ENCODE results near the gene LRRTM2. TPM values are rescaled to one million over a fixed set of nuclear protein-coding genes. Genes with fewer than 3 reads are reported as not detected.

The LRRTM2 gene
- polyA plus RNA-seq, 2 of the 4 experiments (the other 2 are of a cell fraction) = not detected

DNA sequence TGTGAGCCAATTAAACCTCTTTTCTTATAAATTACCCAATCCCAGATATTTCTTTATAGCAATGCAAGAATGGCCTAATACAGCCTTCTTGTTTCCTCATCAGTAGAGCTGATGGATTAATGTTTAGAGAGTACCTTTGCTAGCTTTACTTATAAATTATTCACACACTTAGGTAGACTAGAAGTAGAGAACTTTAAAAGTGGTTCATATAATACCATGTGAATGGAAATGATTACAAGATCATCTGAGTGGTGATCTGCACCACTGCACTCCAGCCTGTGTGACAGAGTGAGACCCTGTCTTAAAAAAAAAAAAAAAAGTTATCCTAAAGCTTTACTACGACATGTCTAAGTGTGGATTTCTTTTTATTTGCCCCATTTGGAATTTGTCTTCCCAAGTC, 23.2 kb upstream of the LRRTM2 start:
- CTCF ChIA-PET = no interaction called here
- no peak for DNase-seq (ENCODE audit: low read depth in 1 of 2, low spot score in 1 of 2)
- TF ChIP-seq HOXA7 (CRISPR knock-in tag; IDR thresholded peaks at IDR 0.05) = no peak
- H3K4me2 ChIP-seq = no peak overlapping the region
- no peak for FAIRE-seq
- POLR2A ChIA-PET = no interaction called here
- 85% methylated on average over 1 of the region's 1 CpG for WGBS (ENCODE audit: missing lambda C conversion rate)
- H3K9me3 ChIP-seq = no peaks in the 10 kb centered on the region
- H3K4me1 ChIP-seq = peaks cover 13% of the 10 kb centered on the region
- no peak overlapping the region for H3K4me3 ChIP-seq
- no peak overlapping the region for H3K27ac ChIP-seq
- ATAC-seq = no peak

GRCh38 chr5:138895918-138896317, 20.8 kb upstream of the LRRTM2 start:
- CTCF ChIA-PET = interaction anchor here (0.5 kb wide), 1 partner anchor 359 kb away, joined by 4 read pairs; no protein-coding TSS in a partner anchor
- TF ChIP-seq RARB (CRISPR knock-in tag; IDR thresholded peaks at IDR 0.05) (no peak), TP53 (CRISPR knock-in tag; IDR thresholded peaks at IDR 0.05) (no peak), CHD4 (IDR thresholded peaks at IDR 0.05; ENCODE audit: borderline replicate concordance) (no peak), FOSB (CRISPR knock-in tag; IDR thresholded peaks at IDR 0.05) (no peak)
- Histone ChIP-seq H3K4me3 (no peak overlapping the region), H3K9me3 (0 out of 3 replicates have a peak, but pooled peaks cover 1% of the 10 kb centered on the region), H3K4me2 (no peak overlapping the region), H3K4me1 (peaks cover 7% of the 10 kb centered on the region), H3K27ac (no peak overlapping the region)
- 100% methylated on average over 1 of the region's 1 CpG for WGBS (ENCODE audit: missing lambda C conversion rate)
- ATAC-seq (no peak), DNase-seq (ENCODE audit: low read depth in 1 of 2, low spot score in 1 of 2) (no peak), FAIRE-seq (no peak)
- POLR2A ChIA-PET = no interaction called here

DNA sequence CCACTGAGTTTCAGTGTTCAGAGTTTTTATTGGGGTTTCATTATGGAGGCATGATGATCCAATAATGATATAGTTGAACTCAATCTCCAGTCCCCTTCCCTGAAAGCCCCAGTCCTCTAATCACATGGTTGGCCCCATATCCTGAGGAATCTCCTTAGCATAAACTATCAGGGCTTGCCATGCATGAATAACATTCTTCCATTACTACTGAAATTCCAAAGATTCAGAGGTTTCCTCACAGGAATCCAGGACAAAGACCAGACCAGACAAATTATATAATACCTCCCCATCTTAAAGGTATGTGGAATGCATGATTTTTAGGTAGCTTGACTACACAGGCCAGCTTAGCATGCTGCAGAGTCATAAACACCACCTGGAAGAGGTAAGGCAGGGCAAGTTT, 15.5 kb upstream of the LRRTM2 start:
- CTCF ChIA-PET = interaction anchor here (1.3 kb wide), 1 partner anchor 17 kb away, joined by 3 read pairs; no protein-coding TSS in a partner anchor
- H3K9me3 ChIP-seq = peaks cover 11% of the 10 kb centered on the region; the same call in 2 of the 3 replicates
- DNase-seq (ENCODE audit: low read depth in 1 of 2, low spot score in 1 of 2) (no peak), ATAC-seq (no peak), FAIRE-seq (no peak)
- H3K4me2 ChIP-seq = no peak overlapping the region
- no peaks in the 10 kb centered on the region for H3K4me1 ChIP-seq
- TF ChIP-seq KDM5A (IDR thresholded peaks at IDR 0.05) = no peak
- no peak for TF ChIP-seq REST (IDR thresholded peaks at IDR 0.05)
- TF ChIP-seq CHD4 (IDR thresholded peaks at IDR 0.05; ENCODE audit: borderline replicate concordance) = no peak
- no peak for TF ChIP-seq MYC (IDR thresholded peaks at IDR 0.05; ENCODE audit: borderline replicate concordance, low read length)
- TF ChIP-seq POLR2A (IDR thresholded peaks at IDR 0.05; ENCODE audit: low read length) = no peak
- TF ChIP-seq NR3C1 (IDR thresholded peaks at IDR 0.05) = no peak
- no peak for TF ChIP-seq TP53 (CRISPR knock-in tag; IDR thresholded peaks at IDR 0.05)
- no peak for TF ChIP-seq MAX (IDR thresholded peaks at IDR 0.05)
- TF ChIP-seq ZSCAN20 (CRISPR knock-in tag; IDR thresholded peaks at IDR 0.05) = no peak
- TF ChIP-seq HDAC2 (IDR thresholded peaks at IDR 0.05) = no peak
- POLR2A ChIA-PET = no interaction called here
- no peak overlapping the region for H3K4me3 ChIP-seq
- H3K27ac ChIP-seq = no peak overlapping the region

- no peak for DNase-seq (ENCODE audit: low read depth in 1 of 2, low spot score in 1 of 2)
- TF ChIP-seq TP53 (CRISPR knock-in tag; IDR thresholded peaks at IDR 0.05) (no peak), HES2 (IDR thresholded peaks at IDR 0.05) (no peak), JUN (IDR thresholded peaks at IDR 0.05) (no peak), CBX8 (IDR thresholded peaks at IDR 0.05) (no peak), MAX (IDR thresholded peaks at IDR 0.05) (no peak), MAFK (IDR thresholded peaks at IDR 0.05; ENCODE audit: partially characterized antibody) (no peak), HDAC2 (IDR thresholded peaks at IDR 0.05) (no peak), EHF (CRISPR knock-in tag; IDR thresholded peaks at IDR 0.05) (no peak), ATOH8 (CRISPR knock-in tag; IDR thresholded peaks at IDR 0.05; ENCODE audit: low read depth) (no peak), PHF8 (IDR thresholded peaks at IDR 0.05; ENCODE audit: borderline replicate concordance, low read depth) (no peak), KDM5A (IDR thresholded peaks at IDR 0.05) (no peak)
- TF ChIP-seq, protein P1, sequence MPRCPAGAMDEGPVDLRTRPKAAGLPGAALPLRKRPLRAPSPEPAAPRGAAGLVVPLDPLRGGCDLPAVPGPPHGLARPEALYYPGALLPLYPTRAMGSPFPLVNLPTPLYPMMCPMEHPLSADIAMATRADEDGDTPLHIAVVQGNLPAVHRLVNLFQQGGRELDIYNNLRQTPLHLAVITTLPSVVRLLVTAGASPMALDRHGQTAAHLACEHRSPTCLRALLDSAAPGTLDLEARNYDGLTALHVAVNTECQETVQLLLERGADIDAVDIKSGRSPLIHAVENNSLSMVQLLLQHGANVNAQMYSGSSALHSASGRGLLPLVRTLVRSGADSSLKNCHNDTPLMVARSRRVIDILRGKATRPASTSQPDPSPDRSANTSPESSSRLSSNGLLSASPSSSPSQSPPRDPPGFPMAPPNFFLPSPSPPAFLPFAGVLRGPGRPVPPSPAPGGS (IDR thresholded peaks at IDR 0.05) = no peak
- H3K4me3 ChIP-seq = no peak overlapping the region
- ATAC-seq = no peak
- H3K4me1 ChIP-seq = no peaks in the 10 kb centered on the region
- CTCF ChIA-PET = no interaction called here
- FAIRE-seq = no peak
- H3K27ac ChIP-seq = no peak overlapping the region
- H3K4me2 ChIP-seq = no peak overlapping the region
- POLR2A ChIA-PET = no interaction called here
- H3K9me3 ChIP-seq = peaks cover 11% of the 10 kb centered on the region; the same call in 2 of the 3 replicates
Observed at GRCh38 chr5:138889994-138890393, 14.9 kb upstream of the LRRTM2 start.
